Vagina (tissue), 2 donors: ENCODE data around the gene PLCB1.

Source experiments
- POLR2A ChIP-seq, 2 donors: fragments of 450-650 bp; IDR thresholded peaks; one replicate each; pipeline ENCODE4 v1.6.1; 2017; ENCODE audit warnings: antibody characterized with exemption in 2 of 2, mild to moderate bottlenecking in 2 of 2, moderate library complexity in 2 of 2
- TF ChIP-seq, protein P1 (sequence below), 3 experiments: fragments of 450-650 bp in 2 of 3; fragments of 200-600 bp in 1 of 3; sonication (generic) in 1 of 3; IDR thresholded peaks; one replicate each; pipeline ENCODE4 v1.5.1; 2017 to 2019; ENCODE audit warnings: antibody characterized with exemption in 3 of 3, mild to moderate bottlenecking in 2 of 3, moderate library complexity in 2 of 3

DNA sequence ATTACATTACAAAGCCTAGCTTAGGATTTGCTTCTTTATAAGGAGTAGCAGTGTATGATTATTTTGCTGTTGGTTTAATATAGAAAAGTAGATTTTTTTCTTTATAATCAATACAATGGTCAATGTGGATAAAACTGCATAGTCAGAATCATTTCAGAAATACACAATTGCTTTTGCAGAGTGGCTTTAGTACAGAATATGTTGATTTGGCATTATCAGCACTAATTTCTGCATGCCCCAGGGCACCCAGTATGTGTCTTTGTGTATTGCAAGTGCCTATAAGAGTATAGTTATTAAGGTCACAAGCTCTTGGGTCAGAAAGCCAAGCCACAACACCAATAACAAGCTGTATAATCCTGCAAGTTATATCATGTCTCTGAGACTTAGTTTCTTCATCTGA, 258.4 kb downstream of the PLCB1 start:
- TF ChIP-seq, protein P1, sequence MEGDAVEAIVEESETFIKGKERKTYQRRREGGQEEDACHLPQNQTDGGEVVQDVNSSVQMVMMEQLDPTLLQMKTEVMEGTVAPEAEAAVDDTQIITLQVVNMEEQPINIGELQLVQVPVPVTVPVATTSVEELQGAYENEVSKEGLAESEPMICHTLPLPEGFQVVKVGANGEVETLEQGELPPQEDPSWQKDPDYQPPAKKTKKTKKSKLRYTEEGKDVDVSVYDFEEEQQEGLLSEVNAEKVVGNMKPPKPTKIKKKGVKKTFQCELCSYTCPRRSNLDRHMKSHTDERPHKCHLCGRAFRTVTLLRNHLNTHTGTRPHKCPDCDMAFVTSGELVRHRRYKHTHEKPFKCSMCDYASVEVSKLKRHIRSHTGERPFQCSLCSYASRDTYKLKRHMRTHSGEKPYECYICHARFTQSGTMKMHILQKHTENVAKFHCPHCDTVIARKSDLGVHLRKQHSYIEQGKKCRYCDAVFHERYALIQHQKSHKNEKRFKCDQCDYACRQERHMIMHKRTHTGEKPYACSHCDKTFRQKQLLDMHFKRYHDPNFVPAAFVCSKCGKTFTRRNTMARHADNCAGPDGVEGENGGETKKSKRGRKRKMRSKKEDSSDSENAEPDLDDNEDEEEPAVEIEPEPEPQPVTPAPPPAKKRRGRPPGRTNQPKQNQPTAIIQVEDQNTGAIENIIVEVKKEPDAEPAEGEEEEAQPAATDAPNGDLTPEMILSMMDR (IDR thresholded peaks at IDR 0.05), result no peak
- no peak for TF ChIP-seq POLR2A (IDR thresholded peaks at IDR 0.05)
